Measurements from ENCODE around the gene UBE2O. TPM values are rescaled to one million over a fixed set of nuclear protein-coding genes. Genes with fewer than 3 reads are reported as not detected.
A peak's percentile ranks its signal among the peaks of the same experiment; 100 is the strongest.

The UBE2O gene
- 10 to 100 TPM; 33.9 to 57.8 (median 47.5) TPM for total RNA-seq
- total RNA-seq (2013): 22.2 TPM
- total RNA-seq: 50.4 to 100 (median 70.0) reads per million in 29 experiments

- ChIA-PET POLR2A (interaction anchor here in 1 of 2 donors (1.0 kb wide), 1 partner anchor 282 kb away, joined by 3 read pairs; no protein-coding TSS in a partner anchor), CTCF (interaction anchor here (0.6 to 1.4 kb wide), 6 partner anchors 9 to 373 kb away, joined by 3 to 4 read pairs (median 3); no protein-coding TSS in a partner anchor)
- H3K4me3 ChIP-seq (ENCODE audit: control insufficient read depth in 1 of 2, extremely low read depth in 1 of 2, low read length in 1 of 2): peak within 1 kb of the TSS; percentile 62 to 67
- Mint-ChIP-seq H3K27me3 (no peaks in the 10 kb centered on the region), H3K4me3 (peak within 1 kb of the TSS; percentile 81 to 87 (median 85)), H3K36me3 (no peaks in the 10 kb centered on the region), H3K27ac (peak within 1 kb of the TSS; percentile 87 to 89), H3K9me3 (no peaks in the 10 kb centered on the region), H3K4me1 (peaks cover 42 to 49% (median 43%) of the 10 kb centered on the region in 3 donors)
- peak within 1 kb of the TSS; percentile 63 for H3K27ac ChIP-seq (ENCODE audit: low read length)
- H3K9me3 ChIP-seq: no peaks in the 10 kb centered on the region
- ATAC-seq (replicated peaks in 1 of 4) (peak; percentile 91 to 93 (median 92)), DNase-seq (peak; percentile 82 to 97 (median 91))
- H3K27me3 ChIP-seq (replicated peaks in 1 of 2; ENCODE audit: control insufficient read depth in 2 of 2, extremely low read depth in 1 of 2, insufficient read depth in 2 of 2, low read length in 1 of 2): no peaks in the 10 kb centered on the region
- peaks cover 10 to 23% of the 10 kb centered on the region in 2 experiments for H3K4me1 ChIP-seq (ENCODE audit: control insufficient read depth in 1 of 2, extremely low read depth in 1 of 2, insufficient read depth in 2 of 2, low read length in 2 of 2)
- H3K36me3 ChIP-seq (ENCODE audit: control insufficient read depth in 2 of 2, extremely low read depth in 1 of 2, insufficient read depth in 1 of 2, low read length in 1 of 2): peaks cover 0 to 4% of the 10 kb centered on the region in 2 donors
- WGBS (ENCODE audit: insufficient coverage): under 1% methylated on average over 101 of the region's 101 CpGs
Observed at GRCh38 chr17:76452660-76453430, at the start of gene UBE2O. Gene UBE2O, minus strand, starts transcription at chr17:76453152. Its CDS starts 11 bp downstream, at chr17:76453141.

GRCh38 chr17:76501827-76502307 is 48.9 kb upstream of the UBE2O start:
- no peaks in the 10 kb centered on the region for H3K9me3 Mint-ChIP-seq
- CTCF ChIA-PET: interaction anchor here (0.6 to 1.4 kb wide), 4 partner anchors 35 to 559 kb away, joined by 4 to 10 read pairs (median 4); partner anchors contain the start of gene AANAT (in 2 of the 2)
- no peaks in the 10 kb centered on the region for H3K36me3 Mint-ChIP-seq
- peak overlapping the region; percentile 73 to 82 (median 80) for H3K4me3 Mint-ChIP-seq
- peaks cover 3 to 61% of the 10 kb centered on the region in 2 experiments for H3K4me1 ChIP-seq (ENCODE audit: control insufficient read depth in 1 of 2, extremely low read depth in 1 of 2, insufficient read depth in 2 of 2, low read length in 2 of 2)
- peaks cover 43 to 61% (median 53%) of the 10 kb centered on the region in 3 donors for H3K4me1 Mint-ChIP-seq
- peak overlapping the region; percentile 98 for H3K27ac Mint-ChIP-seq
- POLR2A ChIA-PET: interaction anchor here in 1 of 2 donors (0.6 to 0.7 kb wide), 2 partner anchors 11 to 258 kb away, joined by 4 to 9 read pairs; no protein-coding TSS in a partner anchor
- H3K27ac ChIP-seq (ENCODE audit: low read length): peak overlapping the region; percentile 79
- H3K4me3 ChIP-seq (ENCODE audit: control insufficient read depth in 1 of 2, extremely low read depth in 1 of 2, low read length in 1 of 2): peak overlapping the region in 1 of 2 donors; percentile 17
- ATAC-seq (replicated peaks in 1 of 4) (no peak), DNase-seq (no peak)
- 82% methylated on average over 6 of the region's 11 CpGs for WGBS (ENCODE audit: insufficient coverage)
- H3K27me3 Mint-ChIP-seq: no peaks in the 10 kb centered on the region
- no peaks in the 10 kb centered on the region for H3K9me3 ChIP-seq
- H3K27me3 ChIP-seq (replicated peaks in 1 of 2; ENCODE audit: control insufficient read depth in 2 of 2, extremely low read depth in 1 of 2, insufficient read depth in 2 of 2, low read length in 1 of 2): peaks cover 0 to 10% of the 10 kb centered on the region in 2 experiments
- H3K36me3 ChIP-seq (ENCODE audit: control insufficient read depth in 2 of 2, extremely low read depth in 1 of 2, insufficient read depth in 1 of 2, low read length in 1 of 2): peaks cover 2 to 5% of the 10 kb centered on the region in 2 donors

DNA sequence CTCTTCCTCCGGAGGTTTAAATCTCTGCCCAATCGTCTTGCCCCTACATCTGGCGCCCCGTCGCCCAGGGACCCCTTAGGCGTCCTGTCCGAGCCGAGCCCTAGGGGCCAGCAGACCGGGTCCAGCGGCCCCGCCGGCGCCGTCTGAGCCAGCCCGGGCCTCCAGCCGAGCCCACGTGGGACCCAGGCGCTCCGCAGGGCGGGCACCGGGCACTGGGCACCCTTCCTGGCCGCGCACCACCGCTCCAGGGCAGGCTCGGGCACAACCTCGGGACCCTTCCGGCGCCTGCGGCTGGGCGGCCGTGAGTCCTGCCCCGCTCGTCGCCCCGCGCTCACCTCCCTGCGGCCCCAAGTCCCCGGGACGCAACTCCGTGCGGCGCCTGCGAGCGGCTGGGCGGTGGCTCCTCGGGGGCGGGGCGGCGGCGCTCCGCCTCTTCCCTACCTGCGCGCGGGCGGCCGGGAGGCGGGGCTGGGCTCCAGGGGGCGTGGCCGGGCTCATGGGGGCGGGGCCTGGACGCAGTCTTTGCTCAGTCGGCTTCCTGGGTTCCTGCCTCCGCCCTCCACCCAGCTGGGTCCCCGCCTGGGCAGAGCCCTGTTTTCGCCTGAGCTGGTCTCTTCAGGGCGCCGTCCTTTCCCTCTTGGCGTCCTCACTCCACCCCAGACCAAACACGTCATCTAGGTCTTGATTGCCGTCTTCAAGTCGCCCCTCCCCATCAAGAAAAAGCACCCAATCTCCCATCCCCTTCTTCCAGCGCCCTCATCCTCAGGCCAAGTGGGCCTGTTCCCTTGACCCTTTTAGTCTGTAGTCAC is 48.3 kb upstream of the UBE2O start, which contains the start of gene RHBDF2:
Gene RHBDF2 (minus strand): TSS at position 406 of the 809 bp plus-strand sequence. CDS start 19,899 bp downstream, outside the sequence.
- Histone ChIP-seq H3K4me1 (ENCODE audit: control insufficient read depth in 1 of 2, extremely low read depth in 1 of 2, insufficient read depth in 2 of 2, low read length in 2 of 2) (peaks cover 3 to 56% of the 10 kb centered on the region in 2 experiments), H3K27me3 (replicated peaks in 1 of 2; ENCODE audit: control insufficient read depth in 2 of 2, extremely low read depth in 1 of 2, insufficient read depth in 2 of 2, low read length in 1 of 2) (peaks cover 0 to 6% of the 10 kb centered on the region in 2 experiments), H3K4me3 (ENCODE audit: control insufficient read depth in 1 of 2, extremely low read depth in 1 of 2, low read length in 1 of 2) (peak within 1 kb of the TSS; percentile 69 to 79), H3K9me3 (no peaks in the 10 kb centered on the region), H3K27ac (ENCODE audit: low read length) (peak within 1 kb of the TSS; percentile 79), H3K36me3 (ENCODE audit: control insufficient read depth in 2 of 2, extremely low read depth in 1 of 2, insufficient read depth in 1 of 2, low read length in 1 of 2) (peaks cover 2 to 5% of the 10 kb centered on the region in 2 donors)
- ChIA-PET POLR2A (interaction anchor here in 1 of 2 donors (0.6 to 0.7 kb wide), 3 partner anchors 11 to 259 kb away, joined by 3 to 9 read pairs (median 4); no protein-coding TSS in a partner anchor), CTCF (interaction anchor here in 1 of 2 donors (1.0 to 1.4 kb wide), 2 partner anchors 34 to 123 kb away, joined by 4 to 5 read pairs; partner anchors contain the start of gene AANAT)
- H3K4me3 Mint-ChIP-seq: peak within 1 kb of the TSS; percentile 82 to 90 (median 83)
- peak within 1 kb of the TSS; percentile 98 for H3K27ac Mint-ChIP-seq
- no peaks in the 10 kb centered on the region for H3K27me3 Mint-ChIP-seq
- H3K4me1 Mint-ChIP-seq: peaks cover 40 to 60% (median 48%) of the 10 kb centered on the region in 3 donors
- no peaks in the 10 kb centered on the region for H3K36me3 Mint-ChIP-seq
- ATAC-seq (replicated peaks in 1 of 4) (peak; percentile 92 to 99 (median 93)), DNase-seq (peak; percentile 81 to 99 (median 94))
- WGBS (ENCODE audit: insufficient coverage): under 1% methylated on average over 72 of the region's 72 CpGs
- H3K9me3 Mint-ChIP-seq: no peaks in the 10 kb centered on the region

DNA sequence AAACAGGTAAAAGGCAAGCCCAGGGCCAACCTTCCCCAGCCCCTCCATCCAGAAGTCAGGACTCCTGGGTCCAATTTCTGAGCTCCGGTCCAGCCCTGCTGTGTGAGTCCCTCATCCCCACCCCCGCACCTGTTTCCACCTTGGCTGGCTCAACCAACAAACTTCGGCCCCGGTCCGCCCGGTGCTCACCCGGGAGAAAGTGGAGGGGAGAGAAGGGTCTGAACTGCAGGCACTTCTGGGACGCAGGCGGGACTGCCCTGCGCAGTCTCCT is 47.7 kb upstream of the UBE2O start:
- WGBS (ENCODE audit: insufficient coverage): 3% methylated on average over 4 of the region's 10 CpGs
- peak overlapping the region; percentile 31 for H3K27ac ChIP-seq (ENCODE audit: low read length)

DNA sequence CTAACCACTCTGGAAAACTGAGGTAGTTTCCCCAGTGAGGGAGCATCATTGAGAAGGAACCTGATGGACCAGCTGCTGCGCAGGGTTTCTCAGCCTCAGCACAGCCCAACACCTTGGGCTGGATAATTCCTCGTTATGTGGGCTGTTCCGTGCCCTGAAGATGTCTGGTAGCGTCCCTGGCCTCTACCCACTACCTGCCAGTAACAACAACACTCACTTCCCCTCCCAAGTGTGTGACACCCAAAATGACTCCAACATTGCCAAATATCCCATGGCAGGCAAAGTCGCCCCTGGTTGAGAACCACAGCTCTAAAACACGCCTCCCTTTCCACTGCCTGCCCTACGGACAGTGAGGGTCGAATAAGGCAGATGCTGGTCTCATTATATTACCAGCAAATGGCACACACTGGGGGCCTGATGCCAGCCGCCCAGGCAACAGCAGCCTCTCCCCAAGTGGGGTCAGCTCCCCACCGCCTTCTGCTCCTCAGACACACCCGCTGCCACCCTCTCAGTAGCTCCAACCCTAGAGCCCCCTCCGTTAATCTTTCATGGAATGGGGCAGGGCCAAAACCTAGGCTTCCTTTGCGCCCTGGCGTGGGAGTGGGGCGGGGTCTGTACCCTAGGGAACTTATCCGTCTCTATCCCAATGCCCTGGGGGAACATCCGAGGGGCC is 47.3 kb upstream of the UBE2O start:
- no peaks in the 10 kb centered on the region for H3K9me3 Mint-ChIP-seq
- no peaks in the 10 kb centered on the region for H3K36me3 Mint-ChIP-seq
- peak overlapping the region; percentile 31 for H3K27ac ChIP-seq (ENCODE audit: low read length)
- POLR2A ChIA-PET: interaction anchor here in 1 of 2 donors (0.6 kb wide), 3 partner anchors 50 to 395 kb away, joined by 3 to 4 read pairs (median 3); no protein-coding TSS in a partner anchor
- CTCF ChIA-PET: no interaction called here
- peak overlapping the region; percentile 79 to 83 for H3K27ac Mint-ChIP-seq
- no peaks in the 10 kb centered on the region for H3K27me3 ChIP-seq (replicated peaks in 1 of 2; ENCODE audit: control insufficient read depth in 2 of 2, extremely low read depth in 1 of 2, insufficient read depth in 2 of 2, low read length in 1 of 2)
- no peaks in the 10 kb centered on the region for H3K9me3 ChIP-seq
- peak overlapping the region; percentile 82 to 90 (median 83) for H3K4me3 Mint-ChIP-seq
- H3K36me3 ChIP-seq (ENCODE audit: control insufficient read depth in 2 of 2, extremely low read depth in 1 of 2, insufficient read depth in 1 of 2, low read length in 1 of 2): peaks cover 3 to 5% of the 10 kb centered on the region in 2 donors
- 52% methylated on average over 11 of the region's 17 CpGs for WGBS (ENCODE audit: insufficient coverage)
- peaks cover 3 to 59% of the 10 kb centered on the region in 2 experiments for H3K4me1 ChIP-seq (ENCODE audit: control insufficient read depth in 1 of 2, extremely low read depth in 1 of 2, insufficient read depth in 2 of 2, low read length in 2 of 2)
- H3K27me3 Mint-ChIP-seq: no peaks in the 10 kb centered on the region
- ATAC-seq (replicated peaks in 1 of 4): no peak
- H3K4me3 ChIP-seq (ENCODE audit: control insufficient read depth in 1 of 2, extremely low read depth in 1 of 2, low read length in 1 of 2): peak overlapping the region; percentile 69 to 79
- peaks cover 39 to 63% (median 53%) of the 10 kb centered on the region in 3 donors for H3K4me1 Mint-ChIP-seq
- DNase-seq: no peak

More for the DNA sequence above, 47.7 kb upstream of the UBE2O start:
- Mint-ChIP-seq H3K27me3 (no peaks in the 10 kb centered on the region), H3K27ac (peak overlapping the region; percentile 61 to 83), H3K9me3 (no peaks in the 10 kb centered on the region), H3K4me1 (peaks cover 39 to 62% (median 52%) of the 10 kb centered on the region in 3 donors), H3K36me3 (no peaks in the 10 kb centered on the region), H3K4me3 (peak overlapping the region; percentile 82 to 90 (median 83))
- ChIA-PET CTCF (no interaction called here), POLR2A (interaction anchor here in 1 of 2 donors (0.6 kb wide), 1 partner anchor 50 kb away, joined by 3 read pairs; no protein-coding TSS in a partner anchor)
- peaks cover 2 to 5% of the 10 kb centered on the region in 2 donors for H3K36me3 ChIP-seq (ENCODE audit: control insufficient read depth in 2 of 2, extremely low read depth in 1 of 2, insufficient read depth in 1 of 2, low read length in 1 of 2)
- H3K27me3 ChIP-seq (replicated peaks in 1 of 2; ENCODE audit: control insufficient read depth in 2 of 2, extremely low read depth in 1 of 2, insufficient read depth in 2 of 2, low read length in 1 of 2): peaks cover 0 to 1% of the 10 kb centered on the region in 2 experiments
- peak; percentile 17 to 32 (median 23) for ATAC-seq (replicated peaks in 1 of 4)
- peaks cover 3 to 54% of the 10 kb centered on the region in 2 experiments for H3K4me1 ChIP-seq (ENCODE audit: control insufficient read depth in 1 of 2, extremely low read depth in 1 of 2, insufficient read depth in 2 of 2, low read length in 2 of 2)
- H3K4me3 ChIP-seq (ENCODE audit: control insufficient read depth in 1 of 2, extremely low read depth in 1 of 2, low read length in 1 of 2): peak overlapping the region; percentile 69 to 79
- DNase-seq: peak in 1 of 35 experiments; percentile 10
- no peaks in the 10 kb centered on the region for H3K9me3 ChIP-seq

Measured in T-cell (primary cell).